HepG2 (cell line): ENCODE results near the gene LOC128125822.

ENCODE experiments used
- GABPB1 ChIP-seq: IDR thresholded peaks from 2 replicates; pipeline ENCODE4 v1.6.1; 2016; ENCODE audit warnings: mild to moderate bottlenecking, missing genetic modification reagents, moderate library complexity, missing compliant biosample characterization
- HMG20B ChIP-seq: conservative IDR thresholded peaks from 2 replicates; pipeline ENCODE4 v1.6.1; 2016; ENCODE audit warnings: missing genetic modification reagents, missing compliant biosample characterization
- HNF4A ChIP-seq: sonication (generic); formaldehyde crosslinking; IDR thresholded peaks from 2 replicates; pipeline ENCODE4 v1.4.0; 2020; ENCODE audit warnings: missing genetic modification reagents
- KDM2A ChIP-seq: sonication (generic); formaldehyde crosslinking; IDR thresholded peaks from 2 replicates; pipeline ENCODE4 v1.4.0; 2020; ENCODE audit warnings: low read depth, missing genetic modification reagents, borderline replicate concordance
- NAIF1 ChIP-seq: sonication (generic); formaldehyde crosslinking; IDR thresholded peaks from 2 replicates; pipeline ENCODE4 v1.5.0; 2020; ENCODE audit warnings: mild to moderate bottlenecking, missing genetic modification reagents, borderline replicate concordance
- NFYC ChIP-seq: IDR thresholded peaks from 2 replicates; pipeline ENCODE4 v1.6.1; 2016; ENCODE audit warnings: missing genetic modification reagents, missing compliant biosample characterization
- POGZ ChIP-seq: sonication (generic); formaldehyde crosslinking; IDR thresholded peaks from 2 replicates; pipeline ENCODE4 v1.4.0; 2020; ENCODE audit warnings: mild to moderate bottlenecking, missing genetic modification reagents
- PREB ChIP-seq: sonication (generic); formaldehyde crosslinking; IDR thresholded peaks from 2 replicates; pipeline ENCODE4 v1.4.0; 2020; ENCODE audit warnings: missing genetic modification reagents
- RAD21 ChIP-seq: fragments of 450-650 bp; formaldehyde crosslinking; IDR thresholded peaks from 2 replicates; pipeline ENCODE4 v1.5.0; 2020; ENCODE audit warnings: mild to moderate bottlenecking
- RCOR2 ChIP-seq: IDR thresholded peaks from 2 replicates; pipeline ENCODE4 v1.6.1; 2016; ENCODE audit warnings: missing biosample characterization, missing genetic modification reagents
- RFXAP ChIP-seq: sonication (generic); formaldehyde crosslinking; IDR thresholded peaks from 2 replicates; pipeline ENCODE4 v1.4.0; 2020; ENCODE audit warnings: missing genetic modification reagents, borderline replicate concordance
- RNF2 ChIP-seq: fragments of 450-650 bp; conservative IDR thresholded peaks from 2 replicates; pipeline ENCODE4 v1.6.1; 2016; ENCODE audit warnings: low read depth
- SALL1 ChIP-seq: sonication (generic); formaldehyde crosslinking; IDR thresholded peaks from 2 replicates; pipeline ENCODE4 v1.8.0; 2022; ENCODE audit warnings: mild to moderate bottlenecking, missing genetic modification reagents
- SKIL ChIP-seq: sonication (generic); formaldehyde crosslinking; IDR thresholded peaks from 2 replicates; pipeline ENCODE4 v1.8.0; 2022; ENCODE audit warnings: missing genetic modification reagents, mild to moderate bottlenecking, moderate library complexity, borderline replicate concordance
- TFAP4 ChIP-seq: sonication (generic); IDR thresholded peaks from 2 replicates; pipeline ENCODE4 v1.6.1; 2016; ENCODE audit warnings: low read depth, borderline replicate concordance
- THYN1 ChIP-seq: sonication (generic); formaldehyde crosslinking; IDR thresholded peaks from 2 replicates; pipeline ENCODE4 v1.8.1; 2023; ENCODE audit warnings: low read depth, mild to moderate bottlenecking, moderate library complexity, missing genetic modification reagents, borderline replicate concordance
- WIZ ChIP-seq: sonication (generic); formaldehyde crosslinking; IDR thresholded peaks from 2 replicates; pipeline ENCODE4 v1.5.1; 2020; ENCODE audit warnings: mild to moderate bottlenecking, missing genetic modification reagents
- YEATS2 ChIP-seq: sonication (generic); formaldehyde crosslinking; IDR thresholded peaks from 2 replicates; pipeline ENCODE4 v1.4.0; 2020; ENCODE audit warnings: missing genetic modification reagents, borderline replicate concordance
- ZNF333 ChIP-seq: sonication (generic); formaldehyde crosslinking; IDR thresholded peaks from 2 replicates; pipeline ENCODE4 v1.4.0; 2020; ENCODE audit warnings: mild to moderate bottlenecking, missing genetic modification reagents, borderline replicate concordance
- ZNF451 ChIP-seq: sonication (generic); formaldehyde crosslinking; IDR thresholded peaks from 2 replicates; pipeline ENCODE4 v1.5.0; 2020; ENCODE audit warnings: mild to moderate bottlenecking, missing genetic modification reagents
- ZNF766 ChIP-seq: sonication (generic); formaldehyde crosslinking; IDR thresholded peaks from 2 replicates; pipeline ENCODE4 v1.5.0; 2020; ENCODE audit warnings: missing genetic modification reagents, borderline replicate concordance
- ZNF790 ChIP-seq: sonication (generic); formaldehyde crosslinking; IDR thresholded peaks from 2 replicates; pipeline ENCODE4 v1.8.0; 2022; ENCODE audit warnings: missing genetic modification reagents, mild to moderate bottlenecking, borderline replicate concordance
- ZNF792 ChIP-seq: IDR thresholded peaks from 2 replicates; pipeline ENCODE4 v1.6.1; 2016
- ZNF878 ChIP-seq: sonication (generic); formaldehyde crosslinking; IDR thresholded peaks from 2 replicates; pipeline ENCODE4 v1.8.1; 2023; ENCODE audit warnings: mild to moderate bottlenecking, missing genetic modification reagents, moderate library complexity
- ZNF879 ChIP-seq: sonication (generic); formaldehyde crosslinking; IDR thresholded peaks from 2 replicates; pipeline ENCODE4 v1.8.1; 2023; ENCODE audit warnings: missing genetic modification reagents
- ZSCAN22 ChIP-seq: sonication (generic); formaldehyde crosslinking; IDR thresholded peaks from 2 replicates; pipeline ENCODE4 v1.4.0; 2020; ENCODE audit warnings: mild to moderate bottlenecking, missing genetic modification reagents

LOC128125822 gene

GRCh38 chr6:63527658-63528514 is 44.4 kb upstream of the LOC128125822 start (continued):
- TF ChIP-seq ZNF790 (CRISPR knock-in tag) (no peak), RFXAP (no peak), RNF2 (no peak), HMG20B (CRISPR knock-in tag) (peak; percentile 87; the same call in 1 of the 2 replicates), WIZ (CRISPR knock-in tag) (no peak), NAIF1 (CRISPR knock-in tag) (no peak), ZNF766 (CRISPR knock-in tag) (0 out of 2 replicates have a peak, but pooled peaks have one; percentile 42), THYN1 (CRISPR knock-in tag) (no peak), ZNF879 (no peak), HNF4A (CRISPR knock-in tag) (peak; percentile 55; the same call in 1 of the 2 replicates), NFYC (CRISPR knock-in tag) (0 out of 2 replicates have a peak, but pooled peaks have one; percentile 15), ZSCAN22 (CRISPR knock-in tag) (no peak), SALL1 (CRISPR knock-in tag) (peak; percentile 64; the same call in 1 of the 2 replicates), PREB (CRISPR knock-in tag) (no peak), ZNF878 (CRISPR knock-in tag) (peak; percentile 65; the same call in 1 of the 2 replicates), ZNF451 (CRISPR knock-in tag) (no peak), TFAP4 (peak; percentile 69; the same call in 1 of the 2 replicates), RCOR2 (peak; percentile 91), KDM2A (CRISPR knock-in tag) (peak; percentile 50; the same call in 1 of the 2 replicates), SKIL (CRISPR knock-in tag) (no peak), POGZ (peak; percentile 85), RAD21 (CRISPR knock-in tag) (0 out of 2 replicates have a peak, but pooled peaks have one; percentile 14), YEATS2 (peak; percentile 65; the same call in 1 of the 2 replicates), ZNF792 (peak; percentile 79), GABPB1 (CRISPR knock-in tag) (peak; percentile 25; the same call in 1 of the 2 replicates), ZNF333 (CRISPR knock-in tag) (no peak)
